ENCODE results near the gene NEGR1.

NEGR1 gene

GRCh38 chr1:71413441-71414175, 868.7 kb downstream of the NEGR1 start:
- Histone ChIP-seq H3K4me3 (no peak overlapping the region), H3K27ac (peak overlapping the region in 1 of 2 donors; percentile 24)
- no peak for DNase-seq (ENCODE audit: low spot score)
- no peak for TF ChIP-seq CTCF (IDR thresholded peaks at IDR 0.05)

GRCh38 chr1:71400050-71400449, 882.3 kb downstream of the NEGR1 start:
- H3K27ac ChIP-seq = no peak overlapping the region
- TF ChIP-seq CTCF (IDR thresholded peaks at IDR 0.05) = no peak

GRCh38 chr1:71399594-71399993, 882.7 kb downstream of the NEGR1 start:
- Histone ChIP-seq H3K4me3 (no peak overlapping the region), H3K27ac (no peak overlapping the region)
- TF ChIP-seq CTCF (IDR thresholded peaks at IDR 0.05) = no peak
- DNase-seq (ENCODE audit: low spot score) = no peak

More at GRCh38 chr1:71400050-71400449, 882.3 kb downstream of the NEGR1 start:
- DNase-seq (ENCODE audit: low spot score) = no peak
- no peak overlapping the region for H3K4me3 ChIP-seq

GRCh38 chr1:71393301-71393700, 889.0 kb downstream of the NEGR1 start:
- H3K27ac ChIP-seq = no peak overlapping the region
- no peak for TF ChIP-seq CTCF (IDR thresholded peaks at IDR 0.05)
- no peak for DNase-seq (ENCODE audit: low spot score)
- no peak overlapping the region for H3K4me3 ChIP-seq

- Histone ChIP-seq H3K4me3 (no peak overlapping the region), H3K27ac (no peak overlapping the region)
- TF ChIP-seq CTCF (IDR thresholded peaks at IDR 0.05) = no peak
- DNase-seq (ENCODE audit: low spot score) = no peak
Measured at GRCh38 chr1:71390518-71390917, 891.8 kb downstream of the NEGR1 start.

GRCh38 chr1:71377886-71378285, 904.5 kb downstream of the NEGR1 start:
- no peak overlapping the region for H3K27ac ChIP-seq
- no peak for DNase-seq (ENCODE audit: low spot score)
- no peak for TF ChIP-seq CTCF (IDR thresholded peaks at IDR 0.05)
- H3K4me3 ChIP-seq = no peak overlapping the region

- no peak for TF ChIP-seq CTCF (IDR thresholded peaks at IDR 0.05)
- no peak overlapping the region for H3K4me3 ChIP-seq
- no peak overlapping the region for H3K27ac ChIP-seq
- DNase-seq (ENCODE audit: low spot score) = no peak
Measured at GRCh38 chr1:71372496-71372895, 909.8 kb downstream of the NEGR1 start.
